Measurements from ENCODE around the gene TMEM52.

The TMEM52 gene

DNA sequence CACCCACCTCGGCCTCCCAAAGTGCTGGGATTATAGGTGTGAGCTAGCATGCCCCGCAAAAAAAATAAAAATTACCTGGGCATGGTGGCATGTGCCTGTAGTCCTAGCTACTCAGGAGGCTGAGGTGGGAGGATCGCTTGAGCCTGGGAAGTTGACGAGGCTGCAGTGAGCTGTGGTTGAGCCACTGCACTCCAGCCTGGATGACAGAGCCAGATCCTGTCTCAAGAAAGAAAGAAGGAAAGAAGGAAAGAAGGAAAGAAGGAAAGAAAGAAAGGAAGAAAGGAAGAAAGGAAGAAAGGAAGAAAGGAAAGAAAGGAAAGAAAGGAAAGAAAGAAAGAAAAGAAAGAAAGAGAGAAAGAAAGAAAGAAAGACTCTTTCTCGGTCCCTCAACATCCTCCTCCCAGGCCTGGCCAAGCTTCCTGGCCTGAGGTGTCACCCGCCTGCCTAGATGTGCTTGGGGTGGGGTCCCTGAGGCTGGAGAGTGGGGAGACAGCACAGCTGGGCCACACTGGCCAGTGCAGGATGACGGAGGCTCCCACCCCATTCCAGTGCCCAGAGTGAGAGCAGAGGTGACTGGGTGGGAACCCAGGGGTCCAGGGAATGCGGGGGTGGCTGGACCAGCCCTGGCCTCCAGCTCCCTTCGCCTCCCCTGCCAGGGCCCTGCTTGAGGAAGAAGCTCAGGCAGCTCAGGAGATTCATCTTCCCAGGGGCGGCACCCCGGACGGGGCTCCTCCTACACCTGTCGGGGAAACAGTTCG lies 18.0 kb downstream of the TMEM52 start:
- Mint-ChIP-seq H3K27ac (no peak overlapping the region), H3K36me3 (ENCODE audit: low read depth) (no peaks in the 10 kb centered on the region), H3K9me3 (no peaks in the 10 kb centered on the region), H3K4me1 (ENCODE audit: low read depth) (peaks cover 2% of the 10 kb centered on the region), H3K27me3 (no peaks in the 10 kb centered on the region), H3K4me3 (no peak overlapping the region)

DNA sequence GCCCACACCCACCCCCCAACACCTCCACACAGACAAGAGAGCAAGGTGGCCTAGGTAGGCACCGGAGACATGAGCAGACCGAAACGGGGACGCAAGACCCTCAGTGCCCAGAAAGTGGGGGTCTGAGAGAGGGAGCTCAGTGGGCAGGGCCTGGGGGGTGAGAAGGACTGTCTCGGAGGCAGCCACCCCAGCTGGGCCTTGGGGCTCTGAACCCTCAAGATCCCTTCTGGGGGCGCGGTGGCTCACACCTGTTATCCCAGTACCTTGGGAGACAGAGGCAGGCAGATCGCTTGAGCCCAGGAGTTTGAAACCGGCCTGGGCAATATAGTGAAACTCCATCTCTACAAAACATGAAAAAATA lies 19.1 kb downstream of the TMEM52 start:
- H3K36me3 Mint-ChIP-seq (ENCODE audit: low read depth): no peaks in the 10 kb centered on the region
- no peaks in the 10 kb centered on the region for H3K27me3 Mint-ChIP-seq
- H3K27ac Mint-ChIP-seq: no peak overlapping the region
- no peak overlapping the region for H3K4me3 Mint-ChIP-seq
- H3K9me3 Mint-ChIP-seq: no peaks in the 10 kb centered on the region
- peaks cover 11% of the 10 kb centered on the region for H3K4me1 Mint-ChIP-seq (ENCODE audit: low read depth)

DNA sequence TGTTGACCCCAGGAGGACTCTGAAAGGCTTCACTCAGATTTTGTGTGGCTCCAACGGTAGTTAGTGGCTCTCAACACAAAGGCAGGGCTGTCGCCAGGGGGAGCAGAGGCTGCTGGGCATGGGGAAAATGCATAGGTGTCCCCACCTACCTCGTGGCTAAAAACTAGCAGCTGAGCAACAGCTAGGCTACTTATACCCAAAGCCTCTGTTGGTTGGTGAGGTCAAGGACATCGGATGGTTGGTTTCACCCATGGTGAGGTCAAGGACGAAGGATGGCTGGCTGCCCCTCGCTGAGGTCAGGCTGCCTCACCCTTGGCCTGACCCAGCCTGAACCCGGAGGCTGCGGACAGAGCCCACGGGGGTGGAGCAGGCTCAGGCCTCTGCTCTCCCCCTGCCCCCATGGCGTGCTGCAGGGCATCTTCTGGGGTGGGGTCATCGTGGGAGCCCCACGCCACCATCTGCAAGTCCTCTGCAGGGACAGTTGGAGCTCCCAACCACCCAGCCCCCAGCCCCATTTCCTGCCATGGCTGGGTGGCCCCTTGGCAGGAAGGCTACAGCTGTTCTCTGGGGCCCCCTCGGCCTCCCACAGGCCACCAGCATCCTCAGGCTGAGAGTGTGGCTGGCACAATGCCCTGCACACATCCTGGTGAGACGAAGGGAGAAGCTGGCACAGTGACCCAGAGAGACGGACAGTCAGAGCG lies 19.7 kb downstream of the TMEM52 start:
- no peaks in the 10 kb centered on the region for H3K27me3 Mint-ChIP-seq
- H3K4me3 Mint-ChIP-seq: no peak overlapping the region
- no peaks in the 10 kb centered on the region for H3K36me3 Mint-ChIP-seq (ENCODE audit: low read depth)
- no peaks in the 10 kb centered on the region for H3K9me3 Mint-ChIP-seq
- H3K27ac Mint-ChIP-seq: no peak overlapping the region
- H3K4me1 Mint-ChIP-seq (ENCODE audit: low read depth): peaks cover 17% of the 10 kb centered on the region

DNA sequence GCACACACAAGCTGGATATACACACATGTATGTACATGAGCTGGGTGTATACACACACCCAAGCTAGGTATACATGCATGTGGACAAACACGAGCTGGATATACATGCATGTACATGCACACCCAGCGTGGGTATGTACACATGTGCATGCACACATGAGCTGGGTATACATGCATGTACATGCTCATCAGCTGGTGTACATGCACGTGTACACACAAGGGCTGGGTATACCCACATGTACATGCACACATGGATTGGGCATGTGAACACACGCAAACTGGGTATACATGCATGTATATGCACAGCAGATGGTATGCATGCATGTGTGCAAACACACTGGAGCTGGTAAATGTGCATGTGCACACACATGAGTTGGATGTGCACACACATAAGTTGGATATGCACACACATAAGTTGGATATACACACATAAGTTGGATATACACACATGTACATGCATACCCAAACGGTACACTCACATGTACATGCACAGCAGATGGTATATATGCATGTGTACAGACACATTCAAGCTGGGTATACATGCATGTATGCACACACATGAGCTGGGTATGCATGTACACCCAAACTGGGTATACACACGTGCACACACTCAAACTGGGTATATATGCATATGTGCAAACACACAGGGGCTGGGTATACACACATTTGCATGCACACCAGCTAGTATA lies 20.7 kb downstream of the TMEM52 start:
- H3K27ac Mint-ChIP-seq: no peak overlapping the region
- no peaks in the 10 kb centered on the region for H3K27me3 Mint-ChIP-seq
- H3K36me3 Mint-ChIP-seq (ENCODE audit: low read depth): no peaks in the 10 kb centered on the region
- H3K4me1 Mint-ChIP-seq (ENCODE audit: low read depth): peaks cover 25% of the 10 kb centered on the region
- H3K9me3 Mint-ChIP-seq: no peaks in the 10 kb centered on the region
- no peak overlapping the region for H3K4me3 Mint-ChIP-seq

DNA sequence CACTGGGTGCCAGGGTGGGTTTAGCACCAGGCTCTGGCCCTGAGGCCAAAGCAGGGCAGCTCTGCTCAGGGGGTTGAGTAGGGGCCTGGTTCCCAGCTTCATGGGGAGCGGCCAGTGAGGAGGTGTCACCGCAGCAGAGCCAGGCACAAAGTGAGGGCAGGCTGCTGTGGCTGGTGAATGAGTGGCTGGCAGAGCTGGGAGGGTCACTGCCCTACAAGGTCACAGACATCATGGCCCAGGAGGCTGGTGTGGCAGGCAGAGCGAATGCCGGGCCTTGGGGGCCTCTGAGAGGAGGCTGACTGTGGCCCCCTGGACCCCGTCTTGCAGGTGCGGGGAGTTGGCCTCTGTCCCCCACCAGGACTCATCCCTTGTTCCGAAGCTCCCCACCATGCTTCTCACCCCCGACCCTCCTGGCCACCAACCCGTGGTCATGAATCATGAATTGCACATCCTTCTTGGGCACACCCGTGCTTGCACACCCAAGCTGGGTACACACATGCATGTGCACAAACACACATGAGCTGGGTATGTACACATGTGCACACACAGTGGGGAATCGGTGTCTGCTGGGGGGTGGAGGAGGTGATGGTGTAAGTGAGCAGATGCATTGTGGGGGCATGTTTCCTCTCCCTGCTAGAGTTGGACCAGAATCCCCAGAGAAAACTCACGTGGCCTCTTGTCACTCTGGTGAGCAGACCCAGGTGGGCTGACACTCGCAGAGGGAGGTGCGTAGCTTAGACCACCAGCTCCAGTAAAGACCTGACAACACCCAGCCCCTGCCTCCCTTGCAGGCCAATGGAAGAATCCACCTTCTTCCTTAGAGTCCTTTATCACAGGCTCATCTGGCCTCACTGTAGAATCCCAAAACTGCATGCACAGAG lies 23.4 kb downstream of the TMEM52 start:
- H3K4me1 Mint-ChIP-seq (ENCODE audit: low read depth): peaks cover 38% of the 10 kb centered on the region
- no peaks in the 10 kb centered on the region for H3K36me3 Mint-ChIP-seq (ENCODE audit: low read depth)
- no peak overlapping the region for H3K4me3 Mint-ChIP-seq
- H3K27ac Mint-ChIP-seq: no peak overlapping the region
- H3K9me3 Mint-ChIP-seq: no peaks in the 10 kb centered on the region
- H3K27me3 Mint-ChIP-seq: no peaks in the 10 kb centered on the region

DNA sequence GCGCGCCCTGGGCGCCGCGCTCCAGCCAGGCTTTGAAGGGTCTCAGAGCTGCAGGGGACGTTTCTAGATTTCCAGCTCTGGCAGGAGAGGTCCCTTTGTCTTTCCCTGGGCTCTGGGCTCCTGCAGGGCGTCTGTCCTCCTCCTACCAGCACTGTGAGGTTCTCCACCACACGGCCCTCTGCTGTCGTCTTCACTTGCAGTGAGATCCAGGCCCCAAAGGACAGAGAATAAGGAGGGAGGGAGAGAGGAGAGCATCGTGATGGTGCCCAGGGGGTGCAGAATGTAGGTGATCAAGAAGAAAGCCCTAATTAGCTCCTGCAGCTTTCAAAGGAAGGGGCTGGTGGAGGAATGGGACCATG lies 24.0 kb downstream of the TMEM52 start:
- Mint-ChIP-seq H3K9me3 (no peaks in the 10 kb centered on the region), H3K4me1 (ENCODE audit: low read depth) (peaks cover 38% of the 10 kb centered on the region), H3K27ac (peak overlapping the region; percentile 53), H3K36me3 (ENCODE audit: low read depth) (no peaks in the 10 kb centered on the region), H3K4me3 (no peak overlapping the region), H3K27me3 (no peaks in the 10 kb centered on the region)

DNA sequence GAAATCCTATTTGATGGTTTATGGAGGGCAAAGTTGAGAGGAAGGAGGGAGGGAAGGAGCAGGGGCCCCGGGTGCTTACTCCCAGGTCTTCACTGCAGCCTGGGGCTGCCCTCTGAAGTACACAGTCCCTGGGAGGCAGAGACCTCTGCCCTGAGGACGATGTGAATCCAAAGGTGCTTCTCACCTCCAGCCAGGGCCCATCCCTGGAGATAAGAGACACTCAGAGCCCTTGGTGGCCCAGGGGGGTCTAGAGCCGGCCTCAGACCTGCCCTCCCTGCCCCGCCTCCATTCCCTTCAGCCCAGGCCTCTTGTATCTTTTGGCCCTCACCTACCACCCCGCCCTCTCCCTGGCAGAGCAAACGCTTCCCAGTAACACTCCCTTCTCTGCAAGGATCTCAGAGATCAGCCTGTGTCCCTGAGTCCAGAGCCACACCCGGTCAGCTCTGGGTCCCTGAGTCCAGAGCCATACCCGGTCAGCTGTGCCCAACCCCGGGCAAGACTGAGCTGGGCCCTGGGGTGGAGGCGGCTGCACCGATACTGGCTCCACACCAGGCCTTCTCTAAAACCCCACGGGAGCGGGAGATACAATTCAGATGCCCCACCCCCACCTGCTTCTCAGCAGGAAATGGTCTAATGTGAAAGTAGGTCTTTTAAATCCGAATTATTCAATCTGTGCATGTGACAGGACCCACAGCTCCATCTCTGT lies 24.6 kb downstream of the TMEM52 start:
- Mint-ChIP-seq H3K4me1 (ENCODE audit: low read depth) (peaks cover 38% of the 10 kb centered on the region), H3K36me3 (ENCODE audit: low read depth) (no peaks in the 10 kb centered on the region), H3K27me3 (no peaks in the 10 kb centered on the region), H3K27ac (peak overlapping the region; percentile 53), H3K4me3 (no peak overlapping the region), H3K9me3 (no peaks in the 10 kb centered on the region)

DNA sequence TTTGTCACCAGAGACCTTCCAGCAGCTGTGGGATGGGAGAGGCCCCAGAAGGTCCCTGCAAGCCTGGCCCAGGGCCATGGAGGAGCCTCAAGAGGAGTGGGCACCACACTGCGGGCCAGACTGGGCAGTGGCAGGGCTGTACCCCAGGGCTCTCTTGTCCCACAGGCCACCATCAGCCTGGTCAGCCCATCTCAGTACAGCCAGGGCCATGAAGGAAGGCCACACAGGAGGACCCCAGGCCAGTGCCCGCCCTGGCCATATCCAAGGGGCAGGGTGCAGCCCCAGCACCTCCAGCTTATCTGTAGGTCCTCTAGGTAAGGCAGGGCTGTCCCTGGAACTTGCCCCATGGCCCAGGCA lies 25.1 kb downstream of the TMEM52 start:
- Mint-ChIP-seq H3K36me3 (ENCODE audit: low read depth) (peaks cover 4% of the 10 kb centered on the region), H3K4me3 (no peak overlapping the region)

DNA sequence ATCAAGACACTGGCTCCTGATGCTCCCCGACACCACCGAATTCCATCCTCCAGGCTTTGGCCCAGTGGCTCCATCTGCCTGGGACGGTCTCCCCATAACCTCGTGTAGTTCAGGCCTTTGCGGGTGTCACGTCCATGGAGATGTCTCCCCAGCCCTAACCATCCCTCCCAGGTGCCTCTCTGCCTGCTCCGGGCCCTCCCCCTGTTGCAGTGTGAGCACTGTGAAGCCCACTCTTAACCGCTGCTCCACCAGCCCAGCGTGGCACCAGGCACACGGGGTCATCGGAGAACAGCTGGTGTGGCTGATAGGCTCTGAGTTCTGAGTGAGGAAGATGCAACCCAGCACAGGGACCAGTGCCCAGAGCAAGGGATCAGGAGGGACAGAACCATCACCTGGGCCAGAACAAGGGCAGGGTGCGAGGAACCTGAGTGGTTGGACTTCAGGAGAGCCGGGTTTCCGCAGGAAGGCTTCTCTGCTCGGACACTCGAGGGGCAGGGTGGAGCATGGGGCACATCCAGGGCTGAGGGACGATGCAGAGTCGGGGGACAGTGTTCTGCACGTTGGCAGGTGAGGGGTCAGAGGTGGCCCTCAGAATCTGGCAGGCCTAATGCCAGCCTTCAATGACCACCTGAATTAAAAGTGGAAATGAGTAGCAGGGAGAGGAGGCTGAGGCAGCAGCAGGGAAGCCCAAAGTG lies 25.6 kb downstream of the TMEM52 start:
- Mint-ChIP-seq H3K4me1 (ENCODE audit: low read depth) (peaks cover 48% of the 10 kb centered on the region), H3K27me3 (no peaks in the 10 kb centered on the region), H3K27ac (peak overlapping the region; percentile 40), H3K4me3 (no peak overlapping the region), H3K9me3 (no peaks in the 10 kb centered on the region), H3K36me3 (ENCODE audit: low read depth) (peaks cover 7% of the 10 kb centered on the region)

More for the DNA sequence above, 25.1 kb downstream of the TMEM52 start:
- no peaks in the 10 kb centered on the region for H3K27me3 Mint-ChIP-seq
- H3K27ac Mint-ChIP-seq: no peak overlapping the region
- no peaks in the 10 kb centered on the region for H3K9me3 Mint-ChIP-seq
- H3K4me1 Mint-ChIP-seq (ENCODE audit: low read depth): peaks cover 43% of the 10 kb centered on the region

DNA sequence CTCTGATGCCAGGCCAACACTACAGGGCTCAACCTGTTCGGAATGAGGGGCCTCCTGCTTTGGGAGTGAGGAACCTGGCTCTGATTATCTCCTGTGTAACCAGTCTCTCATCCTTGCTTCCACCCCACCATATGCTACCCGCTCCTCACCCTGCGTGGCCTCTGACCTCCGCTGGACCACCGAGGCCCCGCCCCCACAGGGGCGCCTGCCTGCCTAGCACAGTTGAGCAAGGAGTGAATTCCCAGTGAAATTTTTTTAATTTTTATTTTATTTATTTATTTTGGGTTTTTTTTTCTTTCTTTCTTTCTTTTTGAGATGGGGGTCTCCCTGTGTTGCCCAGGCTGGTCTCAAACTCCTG lies 26.3 kb downstream of the TMEM52 start:
- Mint-ChIP-seq H3K36me3 (ENCODE audit: low read depth) (peaks cover 12% of the 10 kb centered on the region), H3K27me3 (no peaks in the 10 kb centered on the region), H3K4me1 (ENCODE audit: low read depth) (peaks cover 55% of the 10 kb centered on the region), H3K27ac (peak overlapping the region; percentile 72), H3K4me3 (peak overlapping the region; percentile 88), H3K9me3 (no peaks in the 10 kb centered on the region)

DNA sequence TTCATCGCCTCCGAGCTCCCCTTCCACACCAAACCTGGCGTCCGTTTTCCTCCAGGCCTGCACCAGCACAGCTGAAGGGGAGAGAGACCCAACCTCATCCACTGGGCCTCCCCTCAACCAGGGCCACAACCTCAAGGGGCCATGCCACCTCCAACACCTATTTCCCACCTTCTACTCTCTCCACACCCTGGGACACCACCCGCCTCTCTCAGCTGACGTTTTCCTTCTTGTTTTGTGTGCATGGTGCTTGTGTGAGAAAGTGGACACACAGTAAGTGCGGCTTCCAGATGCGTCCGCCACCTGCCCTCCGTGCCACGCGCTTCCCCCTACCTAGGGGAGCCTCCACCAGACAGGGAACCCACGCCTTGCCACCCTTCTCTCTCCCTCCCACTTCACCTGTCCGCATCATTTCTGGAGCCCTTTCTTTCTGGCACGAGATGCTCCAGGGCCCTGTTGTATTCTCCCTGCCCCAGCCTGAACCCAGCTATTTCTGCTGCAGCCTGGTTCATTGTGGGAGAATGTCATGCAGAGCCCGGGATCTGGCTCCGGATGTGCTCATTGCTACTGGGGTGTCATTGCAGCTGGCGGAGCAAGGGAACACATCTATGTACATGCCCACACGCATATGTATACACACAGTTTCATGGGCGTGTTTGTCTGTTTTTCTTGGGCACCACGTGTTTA lies 26.9 kb downstream of the TMEM52 start:
- H3K27me3 Mint-ChIP-seq: no peaks in the 10 kb centered on the region
- H3K9me3 Mint-ChIP-seq: no peaks in the 10 kb centered on the region

DNA sequence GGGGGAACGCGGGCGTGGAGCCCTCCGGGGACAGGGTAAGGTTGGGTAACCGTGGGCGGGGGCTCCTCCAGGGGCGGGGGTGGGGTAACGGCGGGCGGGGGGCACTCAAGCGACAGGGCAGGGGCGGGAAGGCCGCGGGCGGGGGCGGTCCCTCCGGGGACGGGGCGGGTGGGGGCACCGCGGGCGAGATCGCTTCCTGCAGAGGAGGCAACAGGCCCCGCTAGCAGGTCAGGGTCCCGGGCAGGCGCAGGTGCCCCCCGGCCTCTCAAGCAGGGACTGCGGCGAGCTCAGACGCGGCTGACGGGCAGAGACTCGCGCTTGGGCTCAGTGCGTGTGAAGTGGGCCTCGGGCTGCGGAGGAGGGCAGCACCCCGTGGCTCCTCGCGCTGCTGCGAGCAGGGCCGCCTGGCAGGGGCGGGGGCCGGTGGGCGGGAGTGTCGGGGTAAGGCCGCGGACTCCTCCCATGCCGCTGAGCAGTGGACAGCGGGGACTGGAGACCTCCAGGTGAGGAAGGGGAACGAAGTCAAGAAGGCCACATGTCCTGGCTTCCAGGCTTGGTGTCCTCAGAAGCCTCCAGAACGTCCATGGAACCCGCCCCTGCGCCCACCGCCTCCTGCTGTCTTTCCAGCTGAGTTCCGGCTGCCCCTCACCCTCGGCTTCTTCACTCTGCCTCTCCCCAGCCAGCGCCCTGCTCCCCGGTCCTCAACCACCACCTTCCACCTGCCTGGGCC lies 27.6 kb downstream of the TMEM52 start:
- Mint-ChIP-seq H3K27ac (peak overlapping the region; percentile 72), H3K27me3 (no peaks in the 10 kb centered on the region), H3K4me1 (ENCODE audit: low read depth) (peaks cover 64% of the 10 kb centered on the region), H3K36me3 (ENCODE audit: low read depth) (peaks cover 12% of the 10 kb centered on the region), H3K9me3 (no peaks in the 10 kb centered on the region), H3K4me3 (peak overlapping the region; percentile 88)

More for the DNA sequence above, 26.9 kb downstream of the TMEM52 start:
- peaks cover 59% of the 10 kb centered on the region for H3K4me1 Mint-ChIP-seq (ENCODE audit: low read depth)
- peak overlapping the region; percentile 72 for H3K27ac Mint-ChIP-seq
- peak overlapping the region; percentile 88 for H3K4me3 Mint-ChIP-seq
- peaks cover 12% of the 10 kb centered on the region for H3K36me3 Mint-ChIP-seq (ENCODE audit: low read depth)

Data from stimulated activated naive CD8-positive, alpha-beta T cell treated with anti-CD3 and anti-CD28 coated beads, Interleukin-15, Interleukin-2, amounts not matched to agents 100 ng/mL and 50 ng/mL, for 24 hours (primary cell).